ENCODE data around the gene ECI2.
A peak's percentile ranks its signal among the peaks of the same experiment; 100 is the strongest.

The ECI2 gene, protein sequence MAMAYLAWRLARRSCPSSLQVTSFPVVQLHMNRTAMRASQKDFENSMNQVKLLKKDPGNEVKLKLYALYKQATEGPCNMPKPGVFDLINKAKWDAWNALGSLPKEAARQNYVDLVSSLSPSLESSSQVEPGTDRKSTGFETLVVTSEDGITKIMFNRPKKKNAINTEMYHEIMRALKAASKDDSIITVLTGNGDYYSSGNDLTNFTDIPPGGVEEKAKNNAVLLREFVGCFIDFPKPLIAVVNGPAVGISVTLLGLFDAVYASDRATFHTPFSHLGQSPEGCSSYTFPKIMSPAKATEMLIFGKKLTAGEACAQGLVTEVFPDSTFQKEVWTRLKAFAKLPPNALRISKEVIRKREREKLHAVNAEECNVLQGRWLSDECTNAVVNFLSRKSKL

DNA sequence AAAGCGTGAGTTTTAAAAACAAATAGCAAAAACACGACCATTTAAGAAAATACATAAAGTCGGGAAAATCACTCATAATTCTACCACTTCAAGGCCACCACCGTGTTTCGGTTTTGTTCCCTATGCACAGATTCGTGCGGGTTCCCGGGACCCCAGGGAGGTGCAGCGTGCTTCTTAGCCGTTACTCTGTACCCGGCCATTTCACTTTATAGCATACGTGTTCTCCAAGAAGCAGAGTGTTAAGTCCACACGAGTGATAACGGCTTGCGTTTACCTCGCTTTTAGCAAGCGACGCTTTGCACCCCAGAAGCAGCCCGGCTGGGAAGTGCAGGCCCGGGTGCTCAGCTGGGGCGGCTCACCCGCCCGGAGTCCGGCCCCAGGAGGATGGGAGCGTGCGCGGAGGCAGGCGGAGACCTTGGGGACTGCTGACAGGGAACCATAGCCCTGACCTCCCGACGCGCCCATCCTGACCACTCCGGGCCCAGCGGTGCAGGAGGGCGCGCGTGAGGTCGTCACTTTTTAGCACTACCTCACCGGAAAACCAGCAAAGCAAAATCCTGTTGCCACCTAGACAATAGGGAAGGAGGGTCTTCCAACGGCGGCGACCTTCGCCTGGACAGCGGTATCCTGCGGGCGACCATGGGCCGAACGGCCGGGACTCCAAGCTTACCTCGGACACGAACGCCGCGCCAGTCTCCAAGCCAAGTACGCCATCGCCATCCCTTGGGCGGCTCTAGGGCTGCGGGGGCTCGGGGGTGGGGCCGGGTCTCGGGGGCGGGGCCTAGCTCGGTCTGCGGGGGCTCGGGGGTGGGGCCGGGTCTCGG is at the start of gene ECI2:
Gene ECI2, minus strand, starts transcription at position 735 of the 824 bp plus-strand sequence. Its CDS starts 15 bp downstream, at position 720.
- TF ChIP-seq, protein P1, sequence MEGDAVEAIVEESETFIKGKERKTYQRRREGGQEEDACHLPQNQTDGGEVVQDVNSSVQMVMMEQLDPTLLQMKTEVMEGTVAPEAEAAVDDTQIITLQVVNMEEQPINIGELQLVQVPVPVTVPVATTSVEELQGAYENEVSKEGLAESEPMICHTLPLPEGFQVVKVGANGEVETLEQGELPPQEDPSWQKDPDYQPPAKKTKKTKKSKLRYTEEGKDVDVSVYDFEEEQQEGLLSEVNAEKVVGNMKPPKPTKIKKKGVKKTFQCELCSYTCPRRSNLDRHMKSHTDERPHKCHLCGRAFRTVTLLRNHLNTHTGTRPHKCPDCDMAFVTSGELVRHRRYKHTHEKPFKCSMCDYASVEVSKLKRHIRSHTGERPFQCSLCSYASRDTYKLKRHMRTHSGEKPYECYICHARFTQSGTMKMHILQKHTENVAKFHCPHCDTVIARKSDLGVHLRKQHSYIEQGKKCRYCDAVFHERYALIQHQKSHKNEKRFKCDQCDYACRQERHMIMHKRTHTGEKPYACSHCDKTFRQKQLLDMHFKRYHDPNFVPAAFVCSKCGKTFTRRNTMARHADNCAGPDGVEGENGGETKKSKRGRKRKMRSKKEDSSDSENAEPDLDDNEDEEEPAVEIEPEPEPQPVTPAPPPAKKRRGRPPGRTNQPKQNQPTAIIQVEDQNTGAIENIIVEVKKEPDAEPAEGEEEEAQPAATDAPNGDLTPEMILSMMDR (IDR thresholded peaks at IDR 0.05; ENCODE audit: insufficient read depth, low read depth, low read length, missing control alignments) = no peak
- DNase-seq (ENCODE audit: low read depth) = peak; percentile 69
- H3K4me3 ChIP-seq (ENCODE audit: low read depth, low read length) = peak within 1 kb of the TSS; percentile 84

- DNase-seq (ENCODE audit: low read depth) = peak; percentile 78
- no peak overlapping the region for H3K4me3 ChIP-seq (ENCODE audit: low read depth, low read length)
- TF ChIP-seq, protein P1 (IDR thresholded peaks at IDR 0.05; ENCODE audit: insufficient read depth, low read depth, low read length, missing control alignments) = no peak
These were observed 45.4 kb upstream of the ECI2 start for GRCh38 chr6:4180652-4181255.

DNA sequence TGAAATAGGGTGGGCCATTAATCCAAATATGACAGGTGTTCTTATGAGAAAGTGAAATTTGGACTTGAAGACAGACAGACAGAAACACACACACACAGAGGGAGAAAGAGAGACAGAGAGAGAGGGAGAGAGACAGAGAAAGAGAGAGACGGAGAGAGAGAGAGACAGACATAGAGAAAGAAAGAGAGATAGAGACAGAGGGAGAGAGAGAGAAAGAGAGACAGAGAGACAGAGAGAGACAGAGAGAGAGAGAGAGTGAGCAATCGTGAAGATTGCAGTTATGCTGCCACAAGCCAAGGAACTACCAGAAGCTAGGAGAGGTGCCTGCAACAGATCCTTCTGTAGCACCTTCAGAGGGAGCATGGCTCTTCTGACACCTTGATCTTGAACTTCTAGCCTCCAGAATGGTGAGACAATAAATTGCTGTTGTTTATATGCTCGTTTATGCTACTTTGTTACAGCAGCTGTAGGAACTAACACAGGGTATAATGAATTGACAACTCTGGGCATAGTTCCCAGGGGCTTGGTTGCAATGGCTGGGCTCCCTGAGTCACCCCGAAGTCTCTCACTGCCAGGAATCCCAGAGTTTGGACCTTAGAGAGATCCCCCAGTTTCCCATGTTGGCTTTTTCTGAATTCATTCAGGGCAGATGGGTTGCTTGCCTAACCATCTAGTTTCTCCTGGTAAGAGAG is 44.7 kb upstream of the ECI2 start:
- TF ChIP-seq, protein P1 (IDR thresholded peaks at IDR 0.05; ENCODE audit: insufficient read depth, low read depth, low read length, missing control alignments) = no peak
- no peak for DNase-seq (ENCODE audit: low read depth)
- no peak overlapping the region for H3K4me3 ChIP-seq (ENCODE audit: low read depth, low read length)

GRCh38 chr6:4178737-4179333 is 43.5 kb upstream of the ECI2 start:
- no peak overlapping the region for H3K4me3 ChIP-seq (ENCODE audit: low read depth, low read length)
- DNase-seq (ENCODE audit: low read depth) = no peak
- TF ChIP-seq, protein P1 (IDR thresholded peaks at IDR 0.05; ENCODE audit: insufficient read depth, low read depth, low read length, missing control alignments) = no peak

DNA sequence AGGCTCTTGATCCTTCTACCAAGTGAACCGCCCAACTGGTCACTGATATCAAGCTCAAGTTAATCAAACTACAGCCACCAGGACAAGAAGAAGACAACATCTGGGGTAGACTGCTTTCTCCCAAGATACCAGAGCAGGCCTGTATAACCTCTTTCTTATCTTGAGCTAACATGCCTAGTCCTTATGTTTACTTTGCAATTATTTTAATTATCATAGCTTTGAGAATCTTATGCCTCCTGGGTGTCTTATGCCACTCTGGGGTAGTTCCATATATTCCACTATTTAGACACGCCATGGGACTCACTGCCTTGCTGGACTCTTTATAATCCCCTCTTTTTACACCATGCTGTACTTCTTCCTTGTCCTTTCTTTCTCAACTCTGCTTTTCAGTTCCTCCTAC is 41.5 kb upstream of the ECI2 start:
- TF ChIP-seq, protein P1 (IDR thresholded peaks at IDR 0.05; ENCODE audit: insufficient read depth, low read depth, low read length, missing control alignments) = no peak
- no peak for DNase-seq (ENCODE audit: low read depth)
- no peak overlapping the region for H3K4me3 ChIP-seq (ENCODE audit: low read depth, low read length)

DNA sequence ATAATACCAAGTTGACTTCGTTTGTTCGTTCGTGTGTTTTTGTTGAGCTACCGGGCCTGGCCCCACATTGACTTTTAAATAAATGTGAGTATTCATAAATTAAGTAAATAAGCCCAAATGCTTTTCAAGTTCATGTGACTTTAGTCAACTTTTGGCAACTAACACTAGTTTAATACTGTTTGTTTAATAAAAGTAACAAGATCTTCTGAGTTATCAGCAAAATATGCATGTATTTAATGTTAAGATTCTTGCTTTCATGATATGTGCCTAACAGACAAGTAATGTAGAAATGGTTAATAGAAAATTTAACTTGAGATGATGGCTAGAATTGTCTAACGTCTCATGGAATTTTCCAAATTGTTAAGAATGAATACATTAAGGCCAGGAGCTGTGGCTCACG is 38.7 kb upstream of the ECI2 start:
- no peak for DNase-seq (ENCODE audit: low read depth)
- TF ChIP-seq, protein P1 (IDR thresholded peaks at IDR 0.05; ENCODE audit: insufficient read depth, low read depth, low read length, missing control alignments) = no peak
- H3K4me3 ChIP-seq (ENCODE audit: low read depth, low read length) = no peak overlapping the region
